Skin epidermis (tissue), 12 donors: ENCODE measurements around the gene MED26.

Source experiments
- H3K27ac ChIP-seq, 21 experiments: fragments of 200-600 bp; sonication (generic) in 11 of 21; one replicate each; pipeline ENCODE4 v1.5.0; 2020; ENCODE audit warnings: mild to moderate bottlenecking in 3 of 21, inconsistent platforms in 2 of 21, moderate library complexity in 2 of 21
- H3K4me3 ChIP-seq, 7 experiments: fragments of 200-600 bp; sonication (generic) in 2 of 7; one replicate each; pipeline ENCODE4 v1.5.0; 2020; ENCODE audit warnings: inconsistent platforms in 2 of 7, mild to moderate bottlenecking in 2 of 7, moderate library complexity in 1 of 7

The MED26 gene

DNA sequence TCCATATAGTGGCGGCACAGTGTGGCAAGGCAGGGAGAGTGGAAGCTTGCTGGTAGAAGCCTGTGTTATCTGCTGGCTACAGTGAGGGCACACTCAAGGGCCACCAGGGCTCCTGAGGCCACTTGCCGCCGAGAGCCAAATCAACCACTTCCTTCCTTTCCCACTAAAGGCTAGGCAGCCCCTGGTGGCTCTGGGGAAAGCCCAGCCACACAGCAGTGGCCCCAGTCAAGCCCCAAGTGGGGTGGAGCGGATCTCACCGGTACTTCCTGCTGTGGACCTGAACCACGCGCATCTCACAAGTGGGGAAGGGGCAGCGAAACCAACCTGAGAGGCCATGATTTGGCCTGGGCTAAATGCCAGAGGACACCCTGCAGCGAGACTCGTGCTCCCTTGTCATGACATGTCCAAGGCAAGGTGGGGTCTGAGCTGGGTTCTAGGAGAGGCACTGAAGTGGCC, 33.8 kb downstream of the MED26 start:
- H3K4me3 ChIP-seq: no peak overlapping the region
- peak overlapping the region in 9 of 21 experiments; percentile 0 to 75 (median 50) for H3K27ac ChIP-seq

DNA sequence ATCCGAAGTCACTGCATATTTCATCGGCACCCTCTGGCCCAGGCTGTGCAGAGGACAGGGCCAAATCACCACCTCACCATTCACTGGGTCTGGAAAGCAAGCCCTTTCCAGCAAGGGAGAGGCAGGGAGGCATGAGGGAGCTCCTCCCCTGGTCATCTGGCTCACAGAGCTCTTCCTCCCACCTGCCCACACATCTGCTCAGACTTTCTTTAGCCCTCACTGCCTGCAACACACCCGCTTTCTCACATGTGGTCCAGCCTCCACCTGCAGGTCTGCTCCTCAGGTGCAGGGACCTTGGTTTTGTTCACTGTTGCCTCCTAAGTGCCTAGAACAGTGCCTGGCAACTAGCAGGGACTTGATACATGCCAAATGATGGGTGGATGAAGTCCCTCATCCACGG, 34.8 kb downstream of the MED26 start:
- H3K4me3 ChIP-seq: no peak overlapping the region
- H3K27ac ChIP-seq: no peak overlapping the region

DNA sequence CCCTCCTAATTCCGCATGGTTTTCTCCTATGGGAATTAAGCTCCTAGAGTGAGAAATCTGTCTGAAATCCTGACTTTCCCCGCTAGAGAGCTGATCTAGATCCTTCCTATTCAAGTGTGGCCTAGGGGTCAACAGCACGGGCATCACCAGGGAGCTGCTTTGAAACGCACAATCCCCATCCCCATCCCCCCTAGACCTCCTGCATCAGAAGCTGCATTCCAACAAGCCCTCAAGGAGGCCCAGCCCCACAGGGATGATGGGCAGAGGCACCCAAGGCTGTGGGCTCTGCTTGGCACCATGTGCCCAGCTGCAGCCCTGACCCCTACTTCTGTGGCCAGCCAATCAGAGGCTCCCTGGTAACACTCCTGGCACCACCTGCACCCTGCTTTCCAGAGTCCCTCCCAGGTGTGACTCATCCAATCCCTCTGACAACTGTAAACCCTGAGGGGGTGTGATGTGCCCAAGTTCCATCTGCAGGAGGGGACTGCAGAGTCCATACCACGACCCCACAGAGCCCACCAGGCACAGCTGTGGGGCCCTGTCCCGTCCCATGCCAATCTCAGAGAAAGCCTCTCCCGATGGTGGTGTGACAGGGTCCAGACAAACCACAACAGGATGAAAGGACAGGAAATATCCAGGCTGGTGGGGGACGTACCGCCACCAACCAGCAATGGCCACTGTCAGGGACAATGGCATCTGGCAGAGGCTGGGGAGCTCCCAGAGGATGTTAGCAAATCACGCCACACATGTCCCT, 36.0 kb downstream of the MED26 start:
- Histone ChIP-seq H3K4me3 (no peak overlapping the region), H3K27ac (no peak overlapping the region)

DNA sequence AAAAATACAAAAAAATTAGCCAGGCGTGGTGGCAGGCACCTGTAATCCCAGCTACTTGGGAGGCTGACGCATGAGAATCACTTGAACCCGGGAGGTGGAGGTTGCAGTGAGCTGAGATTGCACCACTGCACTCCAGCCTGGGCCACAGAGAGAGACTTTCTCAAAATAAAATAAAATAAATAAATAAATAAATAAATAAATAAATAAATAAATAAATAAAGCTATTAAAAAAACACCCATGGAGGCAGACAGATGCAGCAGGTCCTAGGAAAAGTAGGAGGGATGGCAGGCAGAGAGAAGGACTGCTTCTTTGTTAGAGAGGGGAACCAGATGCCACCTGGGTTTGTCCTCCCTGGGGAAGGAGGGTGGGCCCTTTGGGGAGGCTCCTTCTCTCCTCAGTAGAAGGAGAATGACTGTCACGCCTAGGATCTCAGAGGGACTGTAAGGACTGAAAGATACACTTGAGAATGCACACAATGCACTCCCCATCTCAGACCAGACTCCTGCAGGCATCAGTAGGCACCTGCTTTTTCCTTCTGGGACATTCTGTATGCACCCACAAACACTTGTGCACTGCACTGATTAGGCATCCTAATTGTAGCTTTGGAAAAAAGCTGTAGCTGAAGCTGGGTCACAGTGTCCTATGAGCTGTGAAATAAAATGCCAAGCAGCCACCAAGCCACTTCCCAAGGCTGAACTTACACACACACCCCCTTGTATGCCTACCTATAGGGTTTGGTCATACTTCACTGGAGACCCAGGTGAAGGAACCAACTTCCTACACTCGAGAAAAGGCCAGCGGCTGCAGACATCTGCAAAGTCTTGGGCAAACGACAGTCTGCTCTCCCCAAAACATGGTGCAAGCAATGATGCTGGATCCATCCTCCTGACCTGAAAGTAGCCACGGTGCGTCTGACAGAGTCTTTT, 36.9 kb downstream of the MED26 start:
- Histone ChIP-seq H3K4me3 (no peak overlapping the region), H3K27ac (no peak overlapping the region)

DNA sequence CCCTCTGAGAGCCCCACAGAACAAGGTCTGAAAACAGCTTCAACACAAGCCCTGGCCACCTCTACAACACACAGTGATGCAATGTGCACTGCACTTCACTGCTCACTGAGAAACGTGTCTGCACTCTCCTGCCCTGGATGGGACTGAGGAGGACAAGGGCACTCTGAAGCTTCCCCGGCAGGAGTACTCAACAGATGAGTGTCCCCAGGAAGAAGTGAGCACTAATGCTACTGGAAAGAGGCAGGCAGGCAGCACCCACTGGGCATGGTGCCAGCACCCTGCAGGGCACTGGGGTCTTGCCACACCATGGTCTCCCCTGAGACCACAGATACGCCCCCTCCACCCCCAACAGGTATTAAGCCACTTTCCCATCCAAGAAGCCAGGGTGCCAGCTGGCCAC, 38.1 kb downstream of the MED26 start:
- Histone ChIP-seq H3K27ac (no peak overlapping the region), H3K4me3 (no peak overlapping the region)

DNA sequence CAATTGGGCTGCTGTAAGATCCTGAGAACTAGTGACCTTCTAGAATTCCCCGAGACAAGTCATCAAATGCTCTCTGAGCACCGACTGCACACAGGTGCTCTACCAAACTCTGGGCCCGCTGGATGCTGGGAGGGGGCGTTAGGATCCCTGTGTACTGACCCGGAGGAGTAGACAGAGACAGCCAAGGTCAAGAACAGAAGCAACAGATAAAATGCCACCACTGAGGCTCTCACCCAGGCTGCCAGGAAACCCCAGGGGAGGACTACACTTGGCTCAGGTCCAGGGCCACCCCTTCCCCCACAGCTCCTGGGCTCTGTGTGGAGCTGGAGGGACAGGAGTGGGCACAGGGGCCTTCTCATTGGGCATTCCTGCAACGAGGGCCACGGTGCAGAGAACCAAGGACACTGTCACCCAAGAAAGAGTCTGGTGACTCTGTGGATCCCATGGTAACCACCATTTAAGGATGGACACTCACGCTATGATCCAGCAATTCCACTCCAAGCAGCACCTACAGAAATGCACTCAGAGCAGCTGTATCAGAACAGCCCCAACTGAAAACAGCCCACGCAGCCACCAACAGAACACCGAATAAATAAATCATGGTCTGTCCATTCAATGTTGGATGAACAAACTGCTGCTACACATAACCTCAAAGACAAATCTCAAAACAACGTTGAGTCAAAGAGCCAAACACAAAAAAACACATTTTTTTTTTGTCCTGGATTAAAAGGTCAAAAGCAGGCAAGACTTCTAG, 39.0 kb downstream of the MED26 start:
- peak overlapping the region in 1 of 7 experiments; percentile 8 for H3K4me3 ChIP-seq

DNA sequence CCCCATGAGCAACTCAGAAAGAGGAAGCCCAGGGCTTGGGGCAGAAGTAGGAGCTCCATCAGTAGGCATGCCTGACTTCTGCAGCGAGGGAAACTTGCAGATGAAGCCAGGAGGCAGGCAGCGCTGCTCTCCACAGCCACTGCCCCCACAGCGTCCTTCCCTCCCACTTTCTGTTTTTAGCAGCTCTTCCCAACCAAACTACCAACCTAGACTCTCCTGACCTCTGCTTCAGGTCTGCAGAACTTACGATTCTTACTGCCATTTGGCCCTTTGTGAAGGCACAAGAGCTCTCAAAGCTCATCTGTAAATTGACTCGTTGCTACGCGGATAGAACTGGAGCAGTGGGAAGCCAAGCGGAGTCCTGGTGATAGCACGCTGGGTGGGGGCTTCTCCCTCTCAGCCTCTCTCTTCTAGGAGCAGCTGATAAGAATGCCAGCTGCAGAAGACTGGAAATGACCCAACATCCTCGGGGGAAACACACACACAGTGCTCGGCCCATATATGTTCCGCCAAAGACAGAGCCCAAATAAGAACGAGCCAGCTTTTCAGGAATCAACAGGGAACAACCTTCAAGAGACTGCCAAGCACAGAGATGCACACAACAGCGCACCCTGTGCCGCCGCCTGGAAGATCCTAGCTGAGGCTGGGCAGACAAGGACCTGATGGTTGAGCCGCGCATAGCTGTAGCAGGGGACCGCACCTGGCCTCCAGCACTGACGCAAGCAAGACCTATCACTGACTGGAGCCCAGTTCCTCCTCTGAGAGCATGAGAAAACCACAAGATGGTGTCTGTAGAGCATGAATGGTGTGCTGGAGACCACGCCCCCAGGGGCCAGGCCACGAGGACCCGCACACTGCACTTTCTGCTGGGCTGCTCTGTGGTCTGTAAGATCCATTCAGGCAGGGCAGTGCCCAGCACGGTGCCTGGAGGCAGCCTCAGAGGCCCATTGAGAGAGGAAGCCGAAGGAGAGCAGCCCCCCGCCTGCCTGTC, 39.9 kb downstream of the MED26 start:
- H3K4me3 ChIP-seq: peak overlapping the region in 4 of 7 experiments; percentile 4 to 16 (median 9)

More for the DNA sequence above, 39.0 kb downstream of the MED26 start:
- peak overlapping the region in 5 of 21 experiments; percentile 29 to 93 (median 86) for H3K27ac ChIP-seq

DNA sequence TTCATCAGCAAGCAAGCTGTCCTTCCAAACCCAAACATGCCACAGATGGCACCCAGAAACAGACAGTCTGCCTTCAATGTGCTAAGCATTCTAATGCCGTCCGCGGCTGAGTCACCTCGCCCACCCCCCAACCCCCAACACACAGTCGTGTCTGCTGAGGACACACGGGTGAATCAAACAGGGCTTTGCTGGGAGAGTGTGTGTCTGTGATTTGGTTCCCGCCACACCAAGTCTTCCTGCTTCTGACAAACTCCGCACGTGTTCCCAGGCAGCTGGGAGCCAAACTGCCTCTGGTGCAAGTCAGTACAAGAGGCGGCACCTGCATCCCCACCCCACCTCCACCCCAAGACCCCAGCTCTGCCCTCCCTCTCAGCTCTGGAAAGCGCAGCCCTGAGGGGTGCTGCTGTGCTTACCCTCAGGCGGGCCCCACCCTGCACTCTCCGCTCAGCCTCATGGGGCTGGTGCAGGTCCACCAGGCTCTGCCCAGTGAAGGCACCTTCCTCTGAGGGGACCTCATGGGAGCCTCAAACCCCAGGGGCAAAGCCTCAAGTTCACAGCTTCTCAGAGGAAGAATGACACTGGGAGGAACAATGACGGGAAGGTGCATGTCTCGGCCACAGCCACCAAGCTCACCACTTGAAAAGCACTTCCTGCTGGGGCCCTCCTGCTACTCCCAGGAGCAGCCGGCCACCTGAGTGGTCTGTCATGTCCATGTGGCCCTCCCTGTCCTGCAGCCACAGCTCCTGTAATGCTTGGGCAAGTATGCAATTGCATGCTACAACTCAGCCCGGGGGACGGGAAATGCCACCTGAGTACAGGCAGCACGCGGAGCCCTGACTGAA, 40.8 kb downstream of the MED26 start:
- peak overlapping the region in 20 of 21 experiments; percentile 14 to 95 (median 70) for H3K27ac ChIP-seq
- H3K4me3 ChIP-seq: peak overlapping the region in 4 of 7 experiments; percentile 4 to 16 (median 9)

More for the DNA sequence above, 39.9 kb downstream of the MED26 start:
- H3K27ac ChIP-seq: peak overlapping the region in 19 of 21 experiments; percentile 14 to 95 (median 71)

DNA sequence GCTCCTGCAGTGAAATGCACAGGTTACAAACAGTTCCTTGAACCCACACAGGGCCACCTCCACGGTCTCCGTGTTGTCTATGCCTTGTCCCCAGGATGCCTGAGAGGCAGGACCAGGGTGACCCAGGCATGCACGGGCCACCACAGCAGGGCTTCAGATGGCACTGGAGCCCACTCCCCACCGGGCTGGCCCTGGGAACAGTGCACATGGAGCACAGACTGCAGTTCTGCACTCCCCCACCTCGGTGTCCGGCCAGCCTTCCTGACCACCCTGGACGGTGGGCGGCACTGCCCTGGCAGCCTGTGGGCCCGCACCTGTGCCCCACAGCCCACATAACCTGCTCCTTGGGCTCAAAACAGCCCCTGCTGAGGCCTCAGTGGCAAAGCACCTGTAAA, 41.5 kb downstream of the MED26 start:
- Histone ChIP-seq H3K4me3 (peak overlapping the region in 1 of 7 experiments; percentile 8), H3K27ac (peak overlapping the region in 19 of 21 experiments; percentile 33 to 95 (median 74))

DNA sequence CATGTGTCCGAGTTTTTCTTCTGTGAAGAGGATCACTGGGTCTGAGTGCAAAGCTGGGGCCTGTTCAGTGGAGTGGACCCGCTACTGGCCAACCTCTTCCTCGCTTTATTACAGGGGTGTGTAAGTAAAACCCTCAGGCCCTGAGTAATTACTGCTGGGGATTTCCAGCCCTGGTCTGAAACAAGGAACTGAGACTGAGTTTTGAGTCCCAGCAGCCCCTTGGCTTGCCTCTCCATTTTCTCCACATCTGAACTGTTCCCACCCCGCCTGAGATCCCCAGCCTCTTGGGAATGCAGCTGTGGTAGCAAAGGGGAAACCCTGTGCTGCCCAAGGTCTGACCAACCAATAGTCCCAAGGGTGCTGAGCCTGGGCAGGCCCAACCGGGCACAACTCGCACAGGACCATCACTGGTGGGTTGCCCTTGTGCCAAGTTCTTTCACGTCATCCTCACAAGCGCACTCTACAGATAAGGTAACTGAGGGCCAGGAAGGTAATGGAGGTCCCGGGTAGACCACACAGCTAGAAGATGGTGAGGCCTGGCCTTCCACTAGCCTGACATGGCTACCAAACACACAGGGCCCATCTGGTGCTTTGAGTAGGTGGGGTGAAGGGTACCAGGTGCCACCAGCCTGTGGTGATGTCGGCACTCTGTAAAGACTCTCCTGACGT, 42.1 kb downstream of the MED26 start:
- peak overlapping the region in 20 of 21 experiments; percentile 33 to 95 (median 74) for H3K27ac ChIP-seq
- H3K4me3 ChIP-seq: no peak overlapping the region

DNA sequence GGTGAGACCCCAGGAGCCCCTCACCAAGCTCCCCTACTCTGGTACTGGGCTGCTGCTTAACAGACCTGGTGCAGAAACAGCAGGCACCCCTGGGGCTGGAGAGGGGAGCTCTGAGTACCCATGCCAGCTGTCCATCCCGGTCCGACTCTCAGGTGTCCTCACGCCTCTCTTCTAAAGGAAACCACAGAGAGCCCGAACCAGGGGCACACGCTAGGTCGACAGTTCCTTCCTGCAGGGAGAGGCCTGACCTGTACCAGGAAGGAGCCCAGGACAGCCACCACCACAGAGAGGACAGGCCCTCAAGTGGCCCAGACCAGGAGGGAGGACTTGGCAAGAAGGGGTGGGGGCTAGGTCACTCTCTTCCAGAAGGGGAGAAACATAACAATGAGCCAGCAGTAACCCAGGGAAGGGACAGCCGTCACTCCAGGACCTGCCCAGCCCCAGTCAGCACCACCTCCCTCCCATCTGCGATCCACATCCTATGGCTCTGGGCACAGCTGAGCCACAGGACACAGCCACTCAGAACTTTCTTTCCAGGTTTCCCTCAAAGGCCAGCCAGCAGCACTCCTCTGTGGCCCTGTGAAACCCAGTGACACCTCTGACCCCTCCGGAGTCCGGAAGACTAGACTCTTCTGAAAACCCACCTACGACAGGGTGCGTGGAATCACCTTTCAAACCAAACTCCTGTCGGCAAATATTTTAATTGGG, 42.8 kb downstream of the MED26 start:
- Histone ChIP-seq H3K27ac (peak overlapping the region in 20 of 21 experiments; percentile 32 to 95 (median 75)), H3K4me3 (peak overlapping the region; percentile 0 to 27 (median 15))

DNA sequence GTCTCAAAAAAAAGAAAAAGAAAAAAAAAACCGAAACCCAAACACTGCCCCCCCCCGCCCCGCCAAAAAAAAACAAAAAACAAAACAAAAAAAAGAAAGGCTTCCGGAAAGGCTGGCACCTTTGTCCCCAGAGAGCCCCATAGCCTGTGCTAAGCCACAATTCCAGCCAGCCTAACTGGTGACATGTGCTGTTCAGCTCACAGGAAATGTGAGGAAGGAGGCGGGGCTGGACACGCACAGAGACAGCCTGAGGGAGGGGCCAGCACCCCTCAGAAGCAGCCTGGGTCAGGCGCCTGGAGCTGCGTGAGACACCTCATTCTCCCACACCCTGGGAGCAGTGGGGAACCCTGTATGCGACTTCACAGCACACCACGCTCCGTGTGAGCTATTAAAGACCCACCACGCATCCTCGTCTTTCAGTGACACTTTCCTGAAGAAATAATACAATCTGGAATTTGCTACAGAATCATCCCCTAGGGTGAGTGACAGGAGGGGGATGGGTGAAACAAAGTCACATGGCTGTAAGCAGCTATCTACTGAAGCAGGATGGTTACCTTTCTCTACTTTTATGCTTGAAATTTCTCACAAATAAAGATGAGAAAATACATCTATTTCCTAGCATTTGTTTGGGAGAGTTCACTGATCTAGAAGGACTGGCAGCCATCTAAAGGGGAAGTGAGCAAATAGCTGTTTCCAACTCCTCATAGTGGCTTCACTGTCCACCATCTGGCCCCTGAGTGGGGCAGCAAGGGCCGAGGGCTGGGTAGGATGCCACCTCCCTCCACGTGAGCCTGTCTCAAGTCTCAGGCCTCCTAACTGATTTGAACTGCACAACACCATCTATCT, 43.5 kb downstream of the MED26 start:
- Histone ChIP-seq H3K27ac (peak overlapping the region in 20 of 21 experiments; percentile 32 to 95 (median 75)), H3K4me3 (peak overlapping the region; percentile 0 to 27 (median 15))

DNA sequence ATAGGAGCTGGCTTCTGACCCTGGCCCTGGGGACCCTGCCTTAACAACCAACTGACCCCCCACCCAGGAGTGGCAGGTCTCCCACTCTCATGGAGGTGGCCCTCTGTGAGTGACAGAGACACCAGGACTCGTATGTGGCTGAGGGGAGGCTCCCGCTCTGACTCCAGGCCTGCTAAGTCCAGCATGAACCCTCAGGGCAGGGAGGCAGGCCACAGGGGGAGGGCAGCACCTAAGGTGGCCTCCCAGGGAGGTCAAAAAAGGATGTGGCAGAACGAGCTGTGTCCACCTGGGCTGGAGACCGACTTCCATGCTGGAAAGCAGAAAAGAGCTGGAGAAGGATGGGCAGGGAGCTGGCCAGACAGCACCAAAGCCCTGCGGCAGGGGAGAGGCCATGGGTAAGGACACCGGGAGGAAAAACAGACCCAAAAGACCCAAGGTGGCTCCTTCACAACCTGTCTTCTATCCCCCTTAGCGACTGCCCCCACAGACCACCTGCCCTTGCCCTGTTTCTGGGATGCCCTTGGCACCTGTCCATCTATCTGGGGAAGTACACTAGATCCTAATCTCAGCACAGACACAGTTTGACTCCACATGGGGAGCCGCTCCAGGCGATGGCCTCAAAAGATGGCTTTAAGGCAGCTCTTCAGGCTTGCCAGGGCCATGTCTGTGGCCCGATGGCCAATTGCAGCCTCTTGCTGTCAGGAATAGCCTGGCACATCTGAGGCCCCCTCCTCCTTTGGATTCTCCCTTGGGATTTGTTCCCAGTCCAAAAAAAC, 45.3 kb downstream of the MED26 start:
- Histone ChIP-seq H3K27ac (peak overlapping the region in 12 of 21 experiments; percentile 16 to 93 (median 60)), H3K4me3 (no peak overlapping the region)

DNA sequence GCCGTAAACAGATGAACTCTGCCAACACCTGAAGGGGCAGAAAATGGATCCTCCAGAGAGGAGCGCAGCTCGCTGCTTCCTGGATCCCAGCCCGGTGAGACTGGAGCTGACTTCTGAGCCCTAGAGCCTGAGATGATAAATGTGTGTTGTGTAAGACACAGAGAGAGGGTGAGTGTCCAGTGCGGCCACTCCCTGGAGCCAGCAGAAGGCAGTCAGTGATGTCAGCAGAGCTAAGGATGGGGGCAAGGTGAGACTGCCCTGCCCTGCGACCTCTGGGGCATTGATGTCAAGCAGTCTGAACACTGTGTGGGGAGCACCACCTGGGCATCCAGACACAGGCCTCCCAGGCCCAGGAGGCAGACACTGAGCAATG, 46.0 kb downstream of the MED26 start:
- peak overlapping the region in 11 of 21 experiments; percentile 4 to 80 (median 22) for H3K27ac ChIP-seq
- H3K4me3 ChIP-seq: no peak overlapping the region
